Medulla oblongata (tissue), 1 donor: ENCODE measurements around the gene MRPS2.
"Not testable (repeated sequence)": the region's sequence is repeated elsewhere in the genome, so short reads cannot be mapped to it uniquely, and the experiment has no call there.

ENCODE experiments used
- DNase-seq: peaks from one replicate; pipeline ENCODE4 v3.0.0-alpha.2; 2015; ENCODE audit errors: extremely low spot score

MRPS2 gene

DNA sequence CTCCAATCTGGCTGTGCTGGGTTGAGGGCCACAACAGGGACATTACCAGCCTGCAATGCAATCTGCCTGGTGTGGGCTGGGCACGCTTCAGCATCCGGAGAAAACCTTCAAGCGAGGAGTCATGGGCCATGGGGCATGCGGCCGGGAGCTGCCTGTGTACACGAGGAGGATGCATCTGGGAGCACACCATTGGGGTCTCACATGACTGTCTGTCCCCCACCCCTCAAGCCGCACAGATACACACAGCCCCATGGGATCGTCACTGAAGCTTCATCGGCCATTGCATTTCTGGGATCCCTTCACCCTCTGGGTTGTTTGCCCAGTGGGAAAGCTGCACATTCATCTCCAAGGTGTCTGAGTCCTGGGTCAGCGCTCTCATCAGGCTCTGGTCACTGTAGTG is 30.6 kb downstream of the MRPS2 start:
- DNase-seq: no peak

DNA sequence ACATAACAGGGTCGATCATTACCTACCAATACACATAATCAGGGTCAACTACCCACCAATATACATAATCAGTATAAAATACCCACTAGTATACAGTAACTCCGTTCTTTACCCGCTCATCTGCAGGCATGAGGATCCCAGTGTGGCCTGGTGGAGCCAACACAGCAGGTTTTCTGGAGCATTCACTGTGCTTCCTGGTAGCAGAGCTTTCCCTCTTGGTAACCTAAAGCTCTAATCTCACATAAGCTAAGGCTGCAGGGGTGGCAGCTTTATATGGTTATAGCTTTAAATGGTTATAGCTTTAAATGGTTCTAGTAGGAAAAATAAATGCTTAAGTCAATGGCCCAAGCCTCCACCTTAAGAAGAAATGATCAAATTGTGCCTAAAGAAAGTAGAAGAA is 32.6 kb downstream of the MRPS2 start:
- no peak for DNase-seq

DNA sequence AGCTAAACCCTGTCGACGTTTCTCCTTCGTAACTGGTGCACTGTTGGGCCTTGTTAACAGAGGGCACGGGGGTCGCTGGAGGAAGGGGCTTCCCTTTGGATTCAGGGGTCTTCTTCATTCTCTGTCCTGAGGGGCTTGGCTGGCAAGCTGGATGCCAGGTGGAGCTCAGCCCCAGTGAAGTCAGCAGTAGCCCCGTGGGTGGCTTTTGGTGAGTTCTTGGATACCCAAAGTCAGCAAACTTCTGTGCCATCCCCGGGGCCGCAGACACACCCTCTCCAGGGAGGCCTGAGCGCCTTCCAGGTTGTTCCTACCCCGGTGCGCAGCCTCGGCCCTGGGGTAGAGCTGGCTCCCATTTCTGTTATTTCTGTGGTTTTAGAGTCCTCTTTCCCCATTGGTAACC is 33.2 kb downstream of the MRPS2 start:
- DNase-seq: no peak

DNA sequence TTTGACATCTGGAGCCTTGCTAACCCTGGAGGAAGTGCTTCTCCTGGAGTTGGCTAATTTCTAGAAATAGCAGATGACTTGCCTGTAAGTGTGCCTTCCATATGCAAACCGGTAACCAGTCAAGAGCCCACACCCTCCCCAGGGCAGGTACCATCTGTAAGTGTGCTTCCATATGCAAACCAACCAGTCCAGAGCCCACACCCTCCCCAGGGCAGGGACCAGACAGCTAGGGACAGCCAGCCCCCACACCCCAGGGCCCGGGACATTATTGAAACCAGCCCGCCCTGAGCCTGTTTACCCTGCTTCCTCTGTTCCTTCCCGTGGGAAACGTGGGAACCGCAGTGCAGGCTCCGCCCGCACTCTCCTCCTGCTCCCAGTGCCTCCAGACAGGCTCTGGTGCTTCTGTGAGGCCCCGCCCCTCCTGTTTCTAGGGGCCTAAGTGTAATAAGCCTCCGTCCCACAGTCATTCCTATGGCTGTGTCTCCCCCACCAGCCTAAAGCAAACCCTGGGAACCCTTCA is 33.8 kb downstream of the MRPS2 start:
- not testable (repeated sequence) for DNase-seq

DNA sequence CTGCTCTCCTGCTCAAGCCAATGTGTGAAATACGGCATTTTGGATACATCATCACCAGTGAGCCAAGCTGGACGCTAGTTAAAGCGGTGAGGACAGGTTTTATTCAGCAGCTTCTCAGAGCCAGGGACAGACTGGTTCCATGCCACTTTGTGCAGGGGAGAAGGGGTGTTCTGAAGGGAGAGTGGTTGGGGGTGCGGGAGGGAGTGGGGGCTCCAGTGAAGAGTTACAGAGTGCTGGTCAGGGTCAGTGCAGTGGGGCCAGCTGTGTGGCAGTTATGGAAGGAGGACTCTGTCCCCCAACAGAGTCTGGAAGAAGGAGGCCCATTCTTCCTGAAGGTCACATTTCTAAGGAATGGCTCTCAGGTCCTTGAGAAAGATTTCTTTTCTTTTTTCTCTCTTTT is 34.3 kb downstream of the MRPS2 start:
- DNase-seq: not testable (repeated sequence)

DNA sequence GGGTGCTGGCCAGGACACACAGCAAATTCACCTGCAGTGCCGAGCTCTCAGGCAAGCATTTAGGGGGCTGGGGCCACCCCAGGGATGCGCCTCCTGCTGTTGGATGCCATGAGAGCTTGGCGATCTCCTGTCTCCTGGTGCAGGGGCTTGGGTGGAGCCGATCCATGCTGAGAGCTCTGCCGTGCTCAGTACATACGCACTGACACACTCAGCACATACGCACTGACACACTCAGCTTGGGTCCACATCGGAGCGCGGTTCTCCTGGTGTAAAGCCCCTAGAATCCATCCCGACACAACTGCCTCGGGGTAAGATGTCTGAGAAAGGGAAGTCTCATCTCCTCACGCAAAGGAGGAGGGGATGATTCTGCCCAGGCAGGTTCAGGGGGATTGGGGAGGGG is 35.1 kb downstream of the MRPS2 start:
- DNase-seq: not testable (repeated sequence)

DNA sequence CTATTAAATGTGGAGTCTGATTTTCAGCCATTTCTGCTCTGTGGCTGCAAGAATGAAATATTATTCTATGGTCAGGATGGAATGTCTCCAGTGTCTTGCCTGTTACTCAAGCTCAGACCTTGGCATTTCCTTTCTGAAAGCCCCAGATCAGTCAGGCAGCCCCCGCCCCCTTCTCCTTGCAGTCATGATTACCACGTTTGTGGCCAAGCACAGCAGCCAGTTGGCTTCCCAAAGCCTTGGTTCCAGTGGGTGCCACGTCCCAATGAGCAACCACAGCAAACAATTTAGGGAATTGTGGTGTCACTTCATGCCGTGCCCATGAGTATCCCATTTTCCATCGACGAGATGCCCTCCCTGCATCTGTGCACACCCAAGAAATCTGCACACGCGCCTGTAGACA is 35.7 kb downstream of the MRPS2 start:
- DNase-seq: no peak

DNA sequence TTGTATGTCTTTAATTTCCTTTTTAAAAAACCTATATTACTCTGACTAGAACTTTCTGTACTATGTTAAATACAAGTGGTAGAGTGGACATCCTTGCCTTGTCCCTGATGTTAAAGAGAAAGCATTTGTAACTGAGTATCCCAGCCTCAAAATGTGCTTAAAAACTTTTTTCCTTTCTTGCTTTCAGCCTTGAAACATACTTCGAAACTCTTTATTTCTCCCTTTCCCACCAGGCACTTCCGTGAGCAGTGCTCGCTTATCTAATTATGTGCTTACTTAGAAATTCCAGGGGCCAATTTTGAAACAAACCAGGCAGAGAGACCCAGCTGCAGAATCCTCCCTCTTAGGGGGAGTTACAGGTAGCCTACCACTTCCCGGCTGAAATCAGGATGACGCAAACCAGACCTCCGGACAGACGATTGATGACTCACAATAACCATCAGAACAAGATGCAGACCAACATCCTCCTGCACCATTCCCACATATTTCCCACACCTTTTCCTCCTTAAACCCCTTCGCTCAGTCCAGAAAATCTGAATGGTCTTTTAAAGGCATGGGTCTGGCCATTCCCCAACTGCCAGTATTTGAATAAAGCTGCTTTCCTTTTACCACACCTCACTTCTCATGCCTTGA is 42.9 kb downstream of the MRPS2 start:
- DNase-seq: not testable (repeated sequence)

DNA sequence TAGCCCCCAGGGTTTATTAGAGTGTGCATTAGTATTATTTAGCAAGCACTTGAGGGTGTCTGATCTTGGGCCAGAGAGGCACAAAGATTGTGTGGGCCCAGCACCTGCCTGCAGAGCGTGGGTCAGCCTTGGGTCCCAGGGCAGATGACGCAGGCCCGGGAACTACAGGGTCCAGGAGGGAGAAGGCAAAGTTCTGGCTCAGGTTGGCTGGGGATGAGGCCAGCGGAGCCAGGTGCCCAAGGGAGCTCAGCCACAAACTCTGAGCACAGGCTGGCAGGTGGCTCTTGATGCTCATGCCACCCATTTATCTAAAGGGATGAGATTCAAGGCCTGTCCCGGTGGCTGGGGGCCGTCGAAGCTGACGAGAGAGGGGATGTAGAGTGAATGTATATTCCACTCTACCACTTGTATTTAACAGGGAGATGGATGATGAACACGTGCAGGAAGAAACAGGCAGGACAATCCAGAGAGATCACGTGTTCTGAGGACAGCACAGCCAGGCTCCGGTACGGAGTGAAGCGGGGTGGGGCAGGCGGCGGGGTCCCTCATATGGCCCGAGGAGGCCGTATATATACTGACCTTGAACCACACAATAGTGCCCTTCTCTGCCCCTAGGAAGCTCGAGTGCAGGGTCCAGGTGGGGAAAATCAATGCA is 44.6 kb downstream of the MRPS2 start:
- no peak for DNase-seq

DNA sequence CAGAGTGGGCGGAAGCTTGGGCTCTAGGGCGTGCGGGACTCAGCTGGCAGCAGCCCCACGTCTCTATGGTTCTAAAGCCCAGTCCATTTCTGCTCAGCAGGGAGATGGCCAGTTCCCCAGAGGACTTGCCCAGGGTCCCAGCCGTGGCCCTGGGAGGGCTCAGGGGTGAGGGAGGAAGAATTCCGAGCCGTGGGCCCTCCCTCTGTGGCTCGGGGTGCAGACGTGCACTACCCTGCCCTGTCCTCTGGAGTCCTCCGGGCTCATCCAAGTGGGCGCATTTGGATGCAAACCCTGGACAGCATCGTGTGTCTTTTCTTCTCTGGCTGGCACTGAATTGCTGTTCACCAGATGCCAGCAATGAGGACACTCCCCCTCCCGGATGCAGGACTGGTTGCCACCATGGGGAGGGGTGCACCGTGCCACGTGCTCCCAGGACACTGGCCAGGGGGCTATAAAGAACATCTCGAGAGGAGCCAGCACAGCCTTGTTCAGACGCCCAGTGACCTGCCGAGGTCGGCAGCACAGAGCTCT is 45.2 kb downstream of the MRPS2 start, which contains the start of gene OBP2A:
Gene OBP2A (plus strand): TSS at position 481 of the 531 bp plus-strand sequence. CDS start 55 bp downstream, outside the sequence.
- DNase-seq: not testable (repeated sequence)

DNA sequence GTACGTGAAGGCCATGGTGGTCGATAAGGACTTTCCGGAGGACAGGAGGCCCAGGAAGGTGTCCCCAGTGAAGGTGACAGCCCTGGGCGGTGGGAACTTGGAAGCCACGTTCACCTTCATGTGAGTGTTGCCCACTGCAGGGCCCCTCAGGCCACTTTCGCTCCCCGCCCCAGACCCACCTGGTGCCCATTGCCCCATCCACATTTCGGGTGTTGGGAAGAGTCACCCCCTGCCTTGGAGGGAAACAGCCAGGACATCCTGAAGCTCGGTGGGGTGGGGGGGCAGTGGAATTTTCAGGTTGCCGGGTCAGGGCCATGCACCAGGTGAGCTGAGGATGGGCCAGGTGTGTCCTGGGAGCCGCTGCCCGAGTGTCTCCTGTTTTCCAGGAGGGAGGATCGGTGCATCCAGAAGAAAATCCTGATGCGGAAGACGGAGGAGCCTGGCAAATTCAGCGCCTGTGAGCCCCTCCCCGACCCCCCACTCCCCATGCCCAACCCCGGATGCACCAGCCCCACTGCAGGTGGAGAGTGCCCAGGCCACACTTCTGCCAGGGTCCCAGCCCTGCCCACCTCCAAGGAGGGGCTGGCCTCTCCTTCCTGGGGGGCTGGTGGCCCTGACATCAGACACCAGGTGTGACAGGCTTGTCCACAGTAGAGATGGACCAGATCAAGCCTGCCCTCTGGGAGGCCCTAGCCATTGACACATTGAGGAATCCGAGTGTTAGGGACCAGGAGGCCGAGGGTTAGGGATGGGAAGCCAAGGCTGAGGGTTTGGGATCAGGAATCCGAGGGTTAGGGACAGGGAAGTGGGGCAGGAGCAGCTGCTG is 46.5 kb downstream of the MRPS2 start:
- not testable (repeated sequence) for DNase-seq

DNA sequence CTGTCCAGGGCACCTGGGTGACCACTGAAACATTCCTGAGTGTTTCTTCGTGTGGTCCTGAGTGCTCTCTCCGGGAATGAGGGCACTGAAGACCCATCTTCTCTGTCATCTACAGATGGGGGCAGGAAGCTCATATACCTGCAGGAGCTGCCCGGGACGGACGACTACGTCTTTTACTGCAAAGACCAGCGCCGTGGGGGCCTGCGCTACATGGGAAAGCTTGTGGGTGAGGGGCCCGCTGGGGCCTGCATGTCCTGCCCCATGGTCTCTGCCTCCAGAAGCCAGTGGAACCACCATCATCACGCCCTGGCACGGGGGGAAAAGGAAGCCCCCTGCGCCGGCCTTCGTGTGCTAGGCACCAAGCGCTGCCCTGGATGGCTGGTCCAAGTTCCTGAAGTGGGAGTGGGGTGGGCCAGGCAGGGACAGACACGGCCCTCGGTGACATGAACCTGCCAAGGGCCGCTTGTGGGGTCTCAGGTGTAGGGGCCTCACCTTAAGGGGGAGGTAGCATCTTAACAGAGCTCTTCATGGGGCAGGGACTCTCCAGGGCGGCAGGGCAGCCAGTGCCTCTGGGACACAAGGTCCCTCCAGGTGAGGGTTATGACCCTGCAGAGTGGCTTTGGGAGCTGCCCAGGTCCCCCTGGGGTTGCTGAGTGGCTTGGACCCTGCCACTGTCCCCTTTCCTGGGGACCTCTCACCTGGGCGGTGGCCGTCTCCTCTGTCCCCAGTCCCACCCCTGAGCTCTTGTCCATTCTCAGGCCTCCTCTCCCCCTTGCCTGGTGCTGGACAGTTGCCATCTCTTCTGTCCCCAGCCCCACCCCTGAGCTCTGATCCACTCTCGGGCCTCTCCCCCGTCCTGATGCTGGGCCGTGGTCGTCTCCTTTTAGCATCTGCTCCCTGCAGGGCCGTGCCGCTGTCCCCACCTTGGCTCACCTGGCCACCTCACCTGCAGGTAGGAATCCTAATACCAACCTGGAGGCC is 47.6 kb downstream of the MRPS2 start:
- no peak for DNase-seq

DNA sequence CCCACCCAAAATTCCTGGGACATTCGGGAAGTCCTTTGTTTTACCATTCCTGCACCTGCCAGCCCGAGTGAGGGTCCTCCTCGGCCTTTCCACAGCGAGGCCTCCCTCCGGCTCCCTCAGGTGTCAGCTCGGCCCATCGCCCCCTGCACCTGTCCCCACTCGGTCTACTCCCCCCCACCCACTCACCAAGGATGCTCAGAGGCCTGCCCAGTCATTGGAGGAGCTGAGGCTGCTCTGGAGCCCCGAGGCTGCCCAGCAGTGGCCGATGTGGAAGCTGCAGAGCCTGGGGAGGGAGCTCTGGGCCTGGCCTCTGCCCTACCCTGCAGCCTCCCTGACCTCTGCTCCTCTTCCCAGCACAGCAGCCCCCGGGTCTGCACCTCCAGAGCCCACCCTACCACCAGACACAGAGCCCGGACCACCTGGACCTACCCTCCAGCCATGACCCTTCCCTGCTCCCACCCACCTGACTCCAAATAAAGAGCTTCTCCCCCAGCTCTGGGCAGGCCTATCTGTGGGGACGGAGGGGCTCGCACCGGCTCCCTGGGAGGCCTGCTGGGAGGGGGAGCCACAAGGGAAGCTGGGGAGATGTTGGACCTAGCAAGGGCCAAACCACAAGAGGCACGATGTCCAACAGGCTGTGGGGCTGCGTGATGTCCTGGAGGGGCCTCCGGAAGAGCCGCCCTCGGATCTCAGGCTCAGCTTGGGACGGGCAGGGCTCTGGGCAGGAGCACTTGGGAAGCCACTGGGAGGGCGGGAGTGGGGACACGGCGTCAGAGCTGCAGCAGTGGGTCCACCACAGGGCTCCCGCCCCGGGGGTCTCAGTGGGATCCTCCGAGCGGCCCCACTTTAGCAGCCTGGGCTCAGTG is 49.2 kb downstream of the MRPS2 start:
- DNase-seq: not testable (repeated sequence)

DNA sequence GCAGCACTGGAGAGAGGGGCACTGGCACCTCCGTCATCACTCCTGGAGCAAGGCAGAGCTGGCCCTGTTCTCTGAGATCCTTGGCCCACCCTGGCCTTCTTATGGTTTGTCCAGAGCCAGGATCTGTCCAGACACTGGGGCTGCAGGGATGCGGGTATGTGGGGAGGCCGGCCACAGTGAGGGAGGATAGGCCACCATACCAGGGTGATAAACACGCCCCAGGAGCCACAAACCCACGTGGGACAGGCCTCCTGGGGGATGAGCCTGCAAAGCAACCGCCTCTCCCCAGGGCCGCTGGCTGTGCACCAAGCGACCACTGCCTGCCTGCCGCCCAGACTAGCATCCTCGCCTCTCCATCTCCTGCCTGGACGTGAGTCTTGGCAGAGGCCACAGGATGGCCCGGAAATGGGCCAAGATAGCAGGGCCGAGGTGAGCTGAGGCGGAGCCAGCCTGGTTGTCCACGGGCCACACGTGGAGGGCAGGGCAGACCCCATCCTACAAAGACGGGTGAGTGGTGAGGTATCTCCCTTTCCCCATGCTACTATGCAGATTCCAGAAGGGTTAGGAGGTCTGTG is 49.9 kb downstream of the MRPS2 start:
- DNase-seq: no peak

DNA sequence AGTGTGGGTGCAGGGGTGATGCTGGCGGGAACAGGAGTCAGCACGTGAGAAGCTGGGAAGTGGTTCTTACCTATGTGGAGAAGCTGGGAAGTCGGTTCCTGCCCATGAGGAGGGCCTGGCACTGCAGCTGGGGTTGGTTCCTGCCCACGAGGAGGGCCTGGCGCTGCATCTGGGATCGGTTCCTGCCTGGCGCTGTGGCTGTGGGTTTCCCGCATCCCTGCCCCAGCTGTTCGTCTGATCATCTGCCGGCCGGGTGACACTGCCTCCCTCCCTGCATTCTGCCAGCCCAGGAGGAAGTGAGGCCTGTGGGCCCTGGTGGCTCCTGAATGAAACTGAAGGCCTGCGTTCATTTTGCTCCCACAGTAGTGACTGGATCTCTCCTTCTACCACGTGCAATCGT is 50.5 kb downstream of the MRPS2 start:
- DNase-seq: no peak

DNA sequence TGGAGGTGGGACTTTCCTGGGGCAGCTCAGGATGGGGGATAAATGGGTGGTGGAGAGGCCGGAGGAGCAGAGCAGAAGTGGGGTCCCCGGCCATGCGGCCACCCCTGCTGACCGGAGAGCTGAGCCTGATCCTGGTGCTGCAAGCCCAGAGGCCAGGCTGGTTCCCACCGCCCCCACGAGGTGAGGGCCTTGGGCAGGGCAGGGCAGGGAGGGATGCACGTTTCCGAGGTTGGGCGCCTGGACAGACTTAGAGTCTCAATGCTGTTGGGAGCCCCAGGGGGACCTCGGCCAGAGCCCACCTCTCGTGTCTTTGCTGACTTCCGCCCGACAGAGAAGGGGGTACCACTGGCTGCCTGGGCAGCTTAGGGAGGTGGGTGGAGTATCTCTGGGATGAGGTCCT is 51.0 kb downstream of the MRPS2 start:
- DNase-seq: no peak

DNA sequence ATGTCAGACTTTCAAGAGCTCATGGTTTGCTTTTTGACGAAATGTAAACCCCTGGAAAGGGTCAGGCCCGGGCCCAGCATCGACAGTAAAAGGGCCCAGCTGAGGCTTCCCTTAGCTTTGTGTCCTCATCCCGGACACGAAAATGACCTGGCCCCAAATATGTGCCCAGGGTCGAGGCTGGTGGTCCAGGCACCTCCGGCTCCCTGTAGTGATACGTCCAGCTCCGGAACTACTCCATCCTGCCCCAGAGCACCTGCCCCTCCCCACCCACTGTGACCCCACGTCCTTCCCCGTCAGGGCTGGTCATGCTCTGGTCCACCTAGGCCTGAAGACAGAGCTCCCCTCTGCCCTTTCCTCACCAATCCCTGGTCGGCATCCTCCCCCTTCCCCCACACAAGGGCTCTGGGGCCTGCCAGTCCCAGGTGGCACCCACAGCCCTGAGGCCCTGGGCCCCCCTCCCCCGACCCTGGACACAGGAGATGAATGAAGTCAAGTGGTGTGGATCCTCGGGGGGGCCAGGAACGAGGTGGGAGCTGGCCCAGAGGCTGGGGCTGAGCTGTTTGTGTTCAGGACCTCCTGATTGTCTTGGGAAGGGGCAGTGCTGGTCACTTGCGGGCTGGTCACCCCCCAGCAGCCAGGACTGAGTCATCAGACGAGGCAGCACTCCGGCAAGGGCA is 51.7 kb downstream of the MRPS2 start:
- no peak for DNase-seq

DNA sequence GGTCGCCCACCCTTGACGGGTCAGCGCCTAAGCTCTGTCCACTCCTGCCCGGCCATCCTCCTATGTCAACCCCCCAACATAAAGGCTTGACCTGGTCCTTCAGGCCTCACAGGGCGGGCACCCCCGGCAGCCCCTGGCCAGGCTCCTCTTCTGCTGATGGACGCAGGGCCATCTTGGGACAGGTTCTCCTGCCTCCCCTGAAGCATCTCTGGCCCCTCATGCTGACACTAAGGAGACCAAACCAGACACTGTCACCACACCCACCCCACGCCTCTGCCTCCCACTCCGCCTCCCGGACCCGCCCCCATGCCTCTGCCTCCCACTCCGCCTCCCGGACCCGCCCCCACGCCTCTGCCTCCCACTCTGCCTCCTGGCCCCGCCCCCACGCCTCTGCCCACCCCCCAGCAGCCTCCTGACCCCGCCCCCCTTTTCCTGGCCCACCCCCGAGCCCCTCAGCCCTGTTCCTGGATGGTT is 52.3 kb downstream of the MRPS2 start:
- DNase-seq: no peak
